Natural killer cell treated with Interleukin-12 subunit alpha and Interleukin-12 subunit beta and Interleukin-15 and Interleukin-18, amount 100 ng/mL, for 72 hours (primary cell): ENCODE results near the gene A4GALT. TPM values are rescaled to one million over a fixed set of nuclear protein-coding genes. Genes with fewer than 3 reads are reported as not detected.

Experiments used
- ATAC-seq, 2 donors: fragments of 150-1000 bp; cut with Tn5 transposase in 1 of 2; sonication (Bioruptor Pico), chemical (Tn5 transposase) in 1 of 2; 2 replicates each; pipeline ENCODE4 v1.10.0; 2021
- DNase-seq: peaks from one replicate; pipeline ENCODE4 v3.0.0; 2022; ENCODE audit warnings: low spot score
- H3K27ac Mint-ChIP-seq, 2 donors: 1 replicate in 1 of 2; 2 replicates in 1 of 2; pipeline ENCODE4 v1.8.0; 2022; ENCODE audit warnings: mixed read lengths in 2 of 2, mild to moderate bottlenecking in 1 of 2, moderate library complexity in 1 of 2
- H3K27me3 Mint-ChIP-seq, 2 donors: 1 replicate in 1 of 2; 2 replicates in 1 of 2; pipeline ENCODE4 v1.8.0; 2022; ENCODE audit warnings: mixed read lengths in 2 of 2
- H3K36me3 Mint-ChIP-seq: one replicate; pipeline ENCODE4 v1.8.0; 2022; ENCODE audit warnings: mixed read lengths
- H3K4me1 Mint-ChIP-seq, 2 donors: 1 replicate in 1 of 2; 2 replicates in 1 of 2; pipeline ENCODE4 v1.8.0; 2022; ENCODE audit warnings: low read depth in 2 of 2, mixed read lengths in 2 of 2, mild to moderate bottlenecking in 1 of 2
- H3K4me3 Mint-ChIP-seq: one replicate; pipeline ENCODE4 v1.8.0; 2022; ENCODE audit warnings: mixed read lengths
- H3K9me3 Mint-ChIP-seq: 2 replicates; pipeline ENCODE4 v1.8.0; 2022; ENCODE audit warnings: mixed read lengths
- total RNA-seq, 2 donors: library from RNA; stranded (reverse); gene quantifications; one replicate each; pipeline ENCODE4 v1.2.3, GENCODE V29; 2022

The A4GALT gene
- total RNA-seq, 2 donors from 2014 or later = 0.33 TPM; not detected in 1

DNA sequence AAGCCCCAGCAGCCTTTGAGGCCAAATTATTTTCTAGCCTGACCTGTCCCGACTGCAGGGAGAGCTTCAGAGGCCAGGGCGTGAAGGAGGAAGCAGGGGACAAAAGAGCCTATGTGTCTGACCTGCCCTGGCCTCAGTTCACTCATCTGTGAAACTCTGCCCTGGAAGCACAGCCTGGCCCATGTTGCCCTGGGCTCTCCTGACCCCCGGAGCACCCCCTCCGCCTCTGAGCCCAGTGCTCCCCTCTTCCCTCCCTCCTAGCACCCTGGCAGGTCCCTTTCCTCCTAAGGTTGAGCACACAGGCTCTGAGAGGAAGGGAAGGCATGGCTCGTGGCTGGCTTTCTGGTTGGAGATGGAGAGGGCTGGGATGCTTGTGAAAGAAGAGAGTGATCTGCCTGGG lies 3.4 kb upstream of the A4GALT start:
- DNase-seq = no peak
- no peaks in the 10 kb centered on the region for H3K9me3 Mint-ChIP-seq
- peaks cover 4% of the 10 kb centered on the region for H3K36me3 Mint-ChIP-seq
- peaks cover 12 to 14% of the 10 kb centered on the region in 2 donors for H3K4me1 Mint-ChIP-seq
- ATAC-seq = no peak
- H3K27me3 Mint-ChIP-seq = peaks cover 29 to 35% of the 10 kb centered on the region in 2 donors
- H3K27ac Mint-ChIP-seq = no peak overlapping the region
- no peak overlapping the region for H3K4me3 Mint-ChIP-seq

DNA sequence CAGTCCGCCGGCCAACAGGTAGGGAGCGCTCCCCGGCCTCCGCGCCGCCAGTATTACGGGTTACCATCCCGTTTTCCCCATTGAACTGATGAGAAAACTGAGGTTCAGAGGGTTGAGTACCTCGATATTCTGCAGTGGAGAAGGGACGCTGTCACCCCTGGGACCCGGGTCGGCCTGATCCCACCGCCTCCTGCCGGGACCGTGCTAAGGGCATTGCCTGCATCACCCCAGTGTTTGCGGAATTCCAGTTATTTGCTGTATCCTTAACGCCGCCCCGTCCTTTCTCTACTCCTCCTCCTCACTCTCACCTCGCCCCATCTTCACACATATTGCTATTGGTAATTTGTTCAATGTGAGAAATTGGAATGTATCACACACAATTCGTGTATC lies 370 bp upstream of the A4GALT start:
- Mint-ChIP-seq H3K27ac (no peak overlapping the region), H3K4me1 (peaks cover 12 to 15% of the 10 kb centered on the region in 2 donors), H3K4me3 (peak overlapping the region; percentile 77), H3K27me3 (peaks cover 34 to 35% of the 10 kb centered on the region in 2 donors), H3K9me3 (no peaks in the 10 kb centered on the region), H3K36me3 (peaks cover 4% of the 10 kb centered on the region)
- ATAC-seq (no peak), DNase-seq (no peak)

- DNase-seq = no peak
- peaks cover 4% of the 10 kb centered on the region for H3K36me3 Mint-ChIP-seq
- H3K27me3 Mint-ChIP-seq = peaks cover 33 to 34% of the 10 kb centered on the region in 2 donors
- no peak overlapping the region for H3K27ac Mint-ChIP-seq
- ATAC-seq = no peak
- H3K4me1 Mint-ChIP-seq = peaks cover 12 to 15% of the 10 kb centered on the region in 2 donors
- no peaks in the 10 kb centered on the region for H3K9me3 Mint-ChIP-seq
- peak overlapping the region; percentile 30 for H3K4me3 Mint-ChIP-seq
Measured at GRCh38 chr22:42719656-42720262, 911 bp downstream of the A4GALT start.

GRCh38 chr22:42719133-42719532 lies 1.5 kb downstream of the A4GALT start:
- peaks cover 4% of the 10 kb centered on the region for H3K36me3 Mint-ChIP-seq
- peak overlapping the region; percentile 30 for H3K4me3 Mint-ChIP-seq
- no peak for DNase-seq
- no peaks in the 10 kb centered on the region for H3K9me3 Mint-ChIP-seq
- H3K27me3 Mint-ChIP-seq = peaks cover 34 to 39% of the 10 kb centered on the region in 2 donors
- no peak for ATAC-seq
- H3K27ac Mint-ChIP-seq = no peak overlapping the region
- peaks cover 12 to 15% of the 10 kb centered on the region in 2 donors for H3K4me1 Mint-ChIP-seq

DNA sequence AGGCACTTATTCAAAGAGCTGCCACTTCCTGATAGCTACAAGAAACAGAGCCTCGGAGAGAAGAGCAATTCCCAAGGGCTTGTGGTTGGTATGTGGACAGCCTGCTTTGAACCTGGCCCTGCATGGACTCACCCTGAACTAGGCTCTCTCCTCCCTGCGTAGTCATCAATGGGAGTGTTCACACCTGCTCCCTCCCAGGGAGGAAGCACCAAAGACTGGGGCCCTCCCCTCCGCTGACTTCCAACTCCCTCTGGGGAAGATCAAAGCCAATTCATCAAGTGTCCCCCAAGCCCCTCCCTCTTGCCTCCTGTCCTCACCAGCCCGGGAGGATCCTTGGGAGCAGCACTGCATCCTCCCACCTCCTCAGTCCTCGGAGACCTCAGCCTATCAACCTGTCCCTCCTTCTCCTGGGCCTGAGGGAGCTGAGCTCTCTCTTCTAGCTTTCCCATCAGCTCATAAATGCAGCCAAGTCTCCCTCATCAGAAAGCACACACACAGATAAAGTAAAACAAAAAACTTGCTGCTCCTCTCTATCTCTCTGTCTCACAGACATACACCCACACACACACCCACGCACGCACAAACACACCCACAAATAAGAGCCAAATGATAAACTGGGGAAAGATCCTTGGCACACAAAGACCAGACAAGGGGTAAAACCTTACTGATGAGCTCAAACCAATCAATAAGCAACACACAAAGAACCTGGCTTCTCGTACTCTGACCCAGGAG lies 3.3 kb downstream of the A4GALT start:
- ATAC-seq (no peak), DNase-seq (no peak)
- H3K4me1 Mint-ChIP-seq = peaks cover 12 to 15% of the 10 kb centered on the region in 2 donors
- no peak overlapping the region for H3K27ac Mint-ChIP-seq
- no peaks in the 10 kb centered on the region for H3K9me3 Mint-ChIP-seq
- no peak overlapping the region for H3K4me3 Mint-ChIP-seq
- H3K36me3 Mint-ChIP-seq = peaks cover 4% of the 10 kb centered on the region
- H3K27me3 Mint-ChIP-seq = peaks cover 31 to 48% of the 10 kb centered on the region in 2 donors

GRCh38 chr22:42716649-42717127 lies 4.0 kb downstream of the A4GALT start:
- Mint-ChIP-seq H3K27ac (no peak overlapping the region), H3K4me1 (peaks cover 12 to 14% of the 10 kb centered on the region in 2 donors), H3K36me3 (peaks cover 4% of the 10 kb centered on the region), H3K27me3 (peaks cover 32 to 44% of the 10 kb centered on the region in 2 donors), H3K4me3 (no peak overlapping the region), H3K9me3 (no peaks in the 10 kb centered on the region)
- ATAC-seq (no peak), DNase-seq (no peak)

DNA sequence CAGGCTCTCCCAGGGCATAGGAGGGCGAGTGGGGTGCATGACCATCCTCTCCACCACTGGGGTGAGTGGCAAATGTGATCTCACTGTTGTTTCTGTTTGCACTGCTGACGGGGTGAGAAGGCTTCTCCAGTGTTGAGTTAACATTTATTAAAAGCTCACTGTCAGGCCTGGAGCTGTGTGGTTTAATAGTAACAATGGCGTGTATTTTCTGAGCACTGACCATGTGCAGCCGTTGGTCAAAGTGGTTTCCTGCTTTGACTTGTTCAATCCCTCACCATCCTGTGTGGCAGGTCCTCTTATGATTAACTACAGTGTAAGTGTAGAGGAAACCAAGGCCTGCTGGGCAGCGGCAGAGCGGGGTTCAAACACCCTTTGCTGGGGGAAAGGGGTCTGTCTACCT lies 4.4 kb downstream of the A4GALT start:
- ATAC-seq (peak in 1 of 2 donors; percentile 9), DNase-seq (no peak)
- H3K4me3 Mint-ChIP-seq = no peak overlapping the region
- peaks cover 2% of the 10 kb centered on the region for H3K36me3 Mint-ChIP-seq
- H3K4me1 Mint-ChIP-seq = peaks cover 10% of the 10 kb centered on the region in 2 donors
- H3K9me3 Mint-ChIP-seq = no peaks in the 10 kb centered on the region
- peaks cover 27 to 43% of the 10 kb centered on the region in 2 donors for H3K27me3 Mint-ChIP-seq
- H3K27ac Mint-ChIP-seq = no peak overlapping the region

DNA sequence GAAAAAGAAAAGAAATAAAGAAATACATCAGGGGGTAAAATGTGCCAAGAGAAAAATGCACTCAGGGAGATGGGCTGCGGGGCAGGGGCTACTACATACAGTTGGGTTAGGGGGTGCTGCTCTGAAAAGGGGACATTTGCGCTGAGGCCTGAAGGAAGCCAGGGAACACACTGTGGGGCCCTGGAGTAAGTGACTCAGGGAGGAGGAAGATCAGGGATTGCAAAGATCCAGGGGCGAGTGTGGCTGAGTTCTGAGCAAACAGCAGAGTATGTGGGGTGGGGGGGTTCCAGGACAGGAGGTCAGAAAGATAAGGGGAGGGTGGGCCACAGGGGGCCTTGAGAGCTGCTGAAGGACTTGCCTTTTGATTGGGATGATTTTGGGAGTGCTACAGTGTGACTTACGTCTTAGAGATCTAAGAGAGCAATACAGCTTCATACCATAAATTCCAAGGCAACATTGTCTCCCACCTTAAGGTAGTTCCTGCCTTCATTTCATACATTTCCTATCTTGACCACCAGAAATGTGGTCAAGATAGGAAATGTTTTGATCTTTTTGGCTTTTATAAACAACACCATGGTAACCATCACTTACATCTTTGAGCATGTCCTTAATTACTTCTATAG lies 5.8 kb downstream of the A4GALT start:
- DNase-seq (no peak), ATAC-seq (no peak)
- H3K4me1 Mint-ChIP-seq = peaks cover 7% of the 10 kb centered on the region in 2 donors
- H3K27me3 Mint-ChIP-seq = peaks cover 24 to 43% of the 10 kb centered on the region in 2 donors
- no peak overlapping the region for H3K4me3 Mint-ChIP-seq
- H3K9me3 Mint-ChIP-seq = no peaks in the 10 kb centered on the region
- no peaks in the 10 kb centered on the region for H3K36me3 Mint-ChIP-seq
- no peak overlapping the region for H3K27ac Mint-ChIP-seq

DNA sequence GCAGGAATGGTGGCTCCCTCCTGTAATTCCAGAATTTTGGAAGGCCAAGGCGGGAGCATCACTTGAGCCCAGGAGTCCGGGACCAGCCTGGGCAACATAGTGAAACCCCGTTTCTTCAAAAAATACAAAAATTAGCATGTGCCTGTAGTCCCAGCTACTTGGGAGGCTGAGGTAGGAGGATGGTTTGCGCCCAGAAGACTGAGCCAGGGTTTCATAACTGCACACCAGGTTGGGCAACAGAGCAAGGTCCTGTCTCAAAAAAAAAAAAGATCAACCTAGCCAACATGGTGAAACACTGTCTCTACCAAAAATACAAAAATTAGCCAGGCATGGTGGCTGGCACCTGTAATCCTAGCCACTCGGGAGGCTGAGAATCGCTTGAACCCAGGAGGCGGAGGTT lies 6.4 kb downstream of the A4GALT start:
- no peak overlapping the region for H3K27ac Mint-ChIP-seq
- H3K4me3 Mint-ChIP-seq = no peak overlapping the region
- H3K27me3 Mint-ChIP-seq = peaks cover 20 to 39% of the 10 kb centered on the region in 2 donors
- ATAC-seq (no peak), DNase-seq (no peak)
- no peaks in the 10 kb centered on the region for H3K36me3 Mint-ChIP-seq
- no peaks in the 10 kb centered on the region for H3K9me3 Mint-ChIP-seq
- peaks cover 3 to 4% of the 10 kb centered on the region in 2 donors for H3K4me1 Mint-ChIP-seq

DNA sequence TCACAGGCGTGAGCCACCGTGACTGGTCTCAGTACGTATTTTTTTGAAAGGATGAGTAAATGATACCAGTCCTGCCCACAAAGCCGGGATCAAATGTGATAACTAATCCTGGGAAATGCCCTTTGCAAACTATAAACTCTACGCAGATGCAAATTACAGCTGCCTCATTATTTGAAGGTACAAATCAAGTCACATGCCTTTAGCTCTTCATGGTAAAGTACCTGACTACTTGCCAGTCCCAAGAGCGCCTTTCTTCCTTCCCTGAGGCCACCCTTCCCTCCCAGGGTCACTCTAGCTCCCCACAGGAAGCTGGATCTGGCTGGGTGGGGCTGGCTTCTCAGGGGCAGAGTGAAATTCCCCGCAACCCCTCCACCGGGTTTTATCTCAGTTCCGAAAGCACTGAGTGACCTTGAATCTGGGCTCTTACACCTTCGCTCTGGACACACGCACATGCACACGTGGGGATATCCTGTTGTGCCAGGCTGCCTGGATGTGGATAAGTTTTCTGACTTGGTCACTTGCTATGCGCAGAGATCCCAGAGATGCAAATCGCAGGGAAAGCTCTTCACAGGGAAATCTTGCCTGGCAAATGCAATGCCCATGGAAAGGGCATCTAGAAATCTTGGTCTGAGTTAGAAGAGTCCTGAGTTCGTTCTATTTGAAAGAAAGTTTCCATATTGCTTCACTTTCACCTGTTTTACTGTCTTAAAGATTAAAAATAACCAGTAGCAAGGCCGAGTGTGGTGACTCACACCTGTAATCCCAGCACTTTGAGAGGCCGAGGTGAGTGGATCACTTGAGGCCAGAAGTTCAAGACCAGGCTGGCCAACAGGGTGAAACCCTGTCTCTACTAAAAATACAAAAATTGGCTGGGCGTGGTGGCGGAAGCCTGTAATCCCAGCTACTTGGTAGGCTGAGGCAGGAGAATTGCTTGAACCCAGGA lies 8.5 kb downstream of the A4GALT start:
- Mint-ChIP-seq H3K27me3 (peaks cover 17 to 40% of the 10 kb centered on the region in 2 donors), H3K4me3 (no peak overlapping the region), H3K27ac (no peak overlapping the region), H3K36me3 (no peaks in the 10 kb centered on the region), H3K4me1 (no peaks in the 10 kb centered on the region), H3K9me3 (no peaks in the 10 kb centered on the region)
- DNase-seq (no peak), ATAC-seq (no peak)

DNA sequence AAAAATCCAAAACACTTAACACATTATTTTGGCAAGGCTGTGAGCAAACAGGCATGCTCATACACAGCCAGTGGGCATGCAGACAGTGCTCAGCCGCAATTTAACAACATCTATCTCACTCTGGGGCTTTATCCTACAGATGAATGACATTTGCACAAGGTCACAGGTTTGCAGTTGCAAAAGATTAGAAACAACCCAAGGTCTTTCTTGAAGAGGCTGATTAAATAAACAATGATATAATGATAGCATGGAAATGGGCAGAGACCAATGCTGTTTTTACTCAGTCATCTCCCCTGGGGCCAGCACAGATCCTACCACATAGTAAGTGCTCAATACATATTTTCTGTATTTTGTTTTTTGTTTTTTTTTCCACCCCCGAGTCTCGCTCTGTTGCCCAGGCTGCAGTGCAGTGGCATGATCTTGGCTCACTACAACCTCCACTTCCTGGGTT lies 9.4 kb downstream of the A4GALT start:
- Mint-ChIP-seq H3K27ac (no peak overlapping the region), H3K36me3 (no peaks in the 10 kb centered on the region), H3K27me3 (peaks cover 12 to 41% of the 10 kb centered on the region in 2 donors), H3K9me3 (no peaks in the 10 kb centered on the region), H3K4me3 (no peak overlapping the region), H3K4me1 (no peaks in the 10 kb centered on the region)
- DNase-seq (no peak), ATAC-seq (no peak)

DNA sequence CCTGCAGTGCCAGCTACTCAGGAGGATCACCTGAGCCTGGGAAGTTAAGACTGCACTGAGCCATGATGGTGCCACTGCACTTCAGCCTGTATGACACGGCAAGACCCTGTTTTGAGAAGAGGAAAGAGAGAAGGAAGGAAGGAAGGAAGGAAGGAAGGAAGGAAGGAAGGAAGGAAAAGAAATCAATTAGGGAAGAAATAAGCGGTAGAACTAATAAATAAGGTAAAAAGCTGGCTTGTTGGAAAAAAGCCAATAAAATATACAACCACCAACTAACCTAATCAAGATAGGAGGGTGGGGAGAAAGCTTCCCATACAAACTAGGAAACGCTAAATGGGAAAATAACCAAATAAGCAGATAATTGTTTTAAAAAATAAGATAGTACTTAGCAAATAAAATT lies 12.3 kb downstream of the A4GALT start:
- Mint-ChIP-seq H3K27me3 (peaks cover 12 to 33% of the 10 kb centered on the region in 2 donors), H3K36me3 (no peaks in the 10 kb centered on the region), H3K9me3 (no peaks in the 10 kb centered on the region), H3K4me3 (no peak overlapping the region), H3K27ac (no peak overlapping the region), H3K4me1 (no peaks in the 10 kb centered on the region)
- ATAC-seq = no peak
- no peak for DNase-seq

DNA sequence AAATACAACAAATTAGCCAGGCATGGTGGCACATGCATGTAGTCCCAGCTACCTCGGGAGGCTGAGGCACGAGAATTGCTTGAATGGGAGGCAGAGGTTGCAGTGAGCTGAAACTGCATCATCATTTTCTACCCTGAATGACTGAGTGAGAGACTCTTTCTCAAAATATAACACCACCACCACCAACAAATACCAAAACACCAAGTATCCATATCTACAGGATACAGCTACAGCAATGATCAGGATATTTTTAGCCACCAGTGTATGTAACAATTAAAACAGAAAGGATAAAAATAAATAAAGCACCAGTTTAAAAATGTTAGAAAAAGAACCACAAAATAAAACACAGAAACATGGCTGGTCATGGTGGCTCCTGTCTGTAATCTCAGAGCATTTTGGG lies 13.2 kb downstream of the A4GALT start:
- Mint-ChIP-seq H3K4me1 (no peaks in the 10 kb centered on the region), H3K9me3 (no peaks in the 10 kb centered on the region), H3K27ac (no peak overlapping the region), H3K4me3 (no peak overlapping the region), H3K36me3 (no peaks in the 10 kb centered on the region), H3K27me3 (peaks cover 8 to 24% of the 10 kb centered on the region in 2 donors)
- DNase-seq (no peak), ATAC-seq (no peak)
